B cell (primary cell): ENCODE measurements around the gene SRSF1.

Experiments
- EZH2 ChIP-seq: IDR thresholded peaks from 2 replicates; pipeline ENCODE4 v1.6.1; 2012; ENCODE audit warnings: borderline replicate concordance, low read depth, mild to moderate bottlenecking, moderate library complexity, low read length; ENCODE audit not compliant: insufficient read depth, poor library complexity, severe bottlenecking
- TF ChIP-seq, protein P1 (sequence below): fragments of 200-600 bp; IDR thresholded peaks from one replicate; pipeline ENCODE4 v1.8.0; 2022; ENCODE audit warnings: antibody characterized with exemption, mild to moderate bottlenecking

DNA sequence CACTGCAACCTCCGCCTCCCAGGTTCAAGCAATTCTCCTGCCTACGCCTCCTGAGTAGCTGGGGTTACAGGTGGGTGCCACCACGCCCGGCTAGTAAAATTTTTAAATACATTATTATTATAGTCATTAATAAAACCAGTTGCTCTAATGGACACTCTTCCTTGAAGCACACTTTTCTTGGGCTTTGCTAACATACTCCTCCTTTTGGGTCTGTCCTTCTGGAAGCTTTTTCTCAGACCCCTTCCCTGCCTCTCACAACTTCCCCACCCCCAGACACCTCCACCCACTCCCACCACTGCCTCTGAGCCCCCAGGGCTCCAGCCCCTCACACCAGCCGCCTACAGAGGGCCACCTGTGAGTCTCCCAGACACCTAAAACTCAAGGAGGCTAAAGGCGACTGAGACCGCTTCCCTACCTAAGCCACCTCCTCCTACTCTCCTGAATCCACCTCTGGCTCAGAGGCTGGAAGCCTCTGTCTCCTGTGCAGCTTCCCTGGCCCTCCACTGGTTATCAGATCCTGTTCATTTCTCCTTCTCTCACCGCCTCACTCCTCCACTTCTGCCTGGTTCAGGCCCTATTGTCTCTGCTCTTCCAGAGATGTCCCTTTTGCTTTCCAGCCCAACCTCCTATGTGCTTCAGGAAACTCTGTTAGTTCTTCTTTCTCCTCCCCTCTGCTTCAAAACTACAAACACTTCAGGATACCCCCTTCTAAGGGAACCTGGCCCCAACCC, 49.8 kb downstream of the SRSF1 start:
- TF ChIP-seq, protein P1, sequence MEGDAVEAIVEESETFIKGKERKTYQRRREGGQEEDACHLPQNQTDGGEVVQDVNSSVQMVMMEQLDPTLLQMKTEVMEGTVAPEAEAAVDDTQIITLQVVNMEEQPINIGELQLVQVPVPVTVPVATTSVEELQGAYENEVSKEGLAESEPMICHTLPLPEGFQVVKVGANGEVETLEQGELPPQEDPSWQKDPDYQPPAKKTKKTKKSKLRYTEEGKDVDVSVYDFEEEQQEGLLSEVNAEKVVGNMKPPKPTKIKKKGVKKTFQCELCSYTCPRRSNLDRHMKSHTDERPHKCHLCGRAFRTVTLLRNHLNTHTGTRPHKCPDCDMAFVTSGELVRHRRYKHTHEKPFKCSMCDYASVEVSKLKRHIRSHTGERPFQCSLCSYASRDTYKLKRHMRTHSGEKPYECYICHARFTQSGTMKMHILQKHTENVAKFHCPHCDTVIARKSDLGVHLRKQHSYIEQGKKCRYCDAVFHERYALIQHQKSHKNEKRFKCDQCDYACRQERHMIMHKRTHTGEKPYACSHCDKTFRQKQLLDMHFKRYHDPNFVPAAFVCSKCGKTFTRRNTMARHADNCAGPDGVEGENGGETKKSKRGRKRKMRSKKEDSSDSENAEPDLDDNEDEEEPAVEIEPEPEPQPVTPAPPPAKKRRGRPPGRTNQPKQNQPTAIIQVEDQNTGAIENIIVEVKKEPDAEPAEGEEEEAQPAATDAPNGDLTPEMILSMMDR = no peak
- TF ChIP-seq EZH2 = no peak
